ENCODE data around the gene SLAMF9. TPM values are rescaled to one million over a fixed set of nuclear protein-coding genes. Genes with fewer than 3 reads are reported as not detected.

SLAMF9 gene
- total RNA-seq, 1 experiment from 2014 or later = not detected

DNA sequence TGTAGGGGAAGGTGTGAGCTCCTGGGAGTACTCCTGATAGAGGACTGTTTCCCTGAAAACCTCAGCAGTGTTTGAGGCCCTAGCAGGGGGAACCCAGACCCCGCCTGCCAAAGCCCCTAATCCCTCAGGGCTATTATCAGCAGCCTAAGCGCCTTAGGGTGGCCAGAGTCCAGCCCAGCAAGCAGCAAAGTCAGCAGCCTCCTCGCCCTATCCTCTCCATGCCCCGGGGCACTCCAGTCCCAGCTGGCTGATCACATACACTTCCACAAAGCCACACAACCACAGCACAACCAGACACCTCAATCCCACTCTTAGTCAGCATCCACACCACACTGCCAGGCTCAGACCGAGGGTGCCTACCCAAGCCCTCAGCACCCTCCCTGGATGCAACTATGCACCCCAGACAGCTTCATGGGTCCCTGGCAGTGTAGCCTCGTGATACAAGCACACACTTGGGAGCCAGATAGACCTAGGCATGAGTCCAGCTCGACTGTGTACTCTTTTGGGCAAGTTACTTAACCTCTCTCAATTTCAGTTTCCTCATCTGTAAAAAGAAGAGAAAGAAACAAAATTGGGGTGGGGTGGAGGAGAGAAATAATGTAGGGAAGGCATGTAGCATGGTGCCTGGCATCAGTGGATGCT, 15.7 kb downstream of the SLAMF9 start:
- H2AFZ ChIP-seq (ENCODE audit: low read depth, low read length, poor library complexity, severe bottlenecking) = no peak overlapping the region
- H4K20me1 ChIP-seq (ENCODE audit: insufficient read depth) = no peaks in the 10 kb centered on the region
- H3K36me3 ChIP-seq (ENCODE audit: control insufficient read depth in 1 of 2, insufficient read depth in 2 of 2, low read length in 2 of 2) = peaks cover 0 to 2% of the 10 kb centered on the region in 2 experiments; a peak in 1 of 4 replicates
- no peak overlapping the region for H3K9ac ChIP-seq (ENCODE audit: low read length)
- DNase-seq (ENCODE audit: low read depth, low spot score) (no peak), ATAC-seq (no peak)
- intact Hi-C loops (cut with micrococcal nuclease) = no loop called here
- TF ChIP-seq EGR1 (IDR thresholded peaks at IDR 0.05; ENCODE audit: low read depth) = no peak
- TF ChIP-seq, protein P1, sequence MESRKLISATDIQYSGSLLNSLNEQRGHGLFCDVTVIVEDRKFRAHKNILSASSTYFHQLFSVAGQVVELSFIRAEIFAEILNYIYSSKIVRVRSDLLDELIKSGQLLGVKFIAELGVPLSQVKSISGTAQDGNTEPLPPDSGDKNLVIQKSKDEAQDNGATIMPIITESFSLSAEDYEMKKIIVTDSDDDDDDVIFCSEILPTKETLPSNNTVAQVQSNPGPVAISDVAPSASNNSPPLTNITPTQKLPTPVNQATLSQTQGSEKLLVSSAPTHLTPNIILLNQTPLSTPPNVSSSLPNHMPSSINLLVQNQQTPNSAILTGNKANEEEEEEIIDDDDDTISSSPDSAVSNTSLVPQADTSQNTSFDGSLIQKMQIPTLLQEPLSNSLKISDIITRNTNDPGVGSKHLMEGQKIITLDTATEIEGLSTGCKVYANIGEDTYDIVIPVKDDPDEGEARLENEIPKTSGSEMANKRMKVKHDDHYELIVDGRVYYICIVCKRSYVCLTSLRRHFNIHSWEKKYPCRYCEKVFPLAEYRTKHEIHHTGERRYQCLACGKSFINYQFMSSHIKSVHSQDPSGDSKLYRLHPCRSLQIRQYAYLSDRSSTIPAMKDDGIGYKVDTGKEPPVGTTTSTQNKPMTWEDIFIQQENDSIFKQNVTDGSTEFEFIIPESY (IDR thresholded peaks at IDR 0.05; ENCODE audit: extremely low read depth, insufficient replicate concordance, low read length) = no peak
- no peak for TF ChIP-seq YY1 (IDR thresholded peaks at IDR 0.05; ENCODE audit: extremely low read depth, insufficient replicate concordance, low read depth, low read length)
- no peak for TF ChIP-seq CBX3 (IDR thresholded peaks at IDR 0.05; ENCODE audit: low read depth)
- TF ChIP-seq POLR2A (IDR thresholded peaks at IDR 0.05; ENCODE audit: borderline replicate concordance, extremely low read depth, insufficient read depth, insufficient read length) = no peak
- TF ChIP-seq SRF (IDR thresholded peaks at IDR 0.05; ENCODE audit: low read depth) = no peak
- TF ChIP-seq RAD21 (IDR thresholded peaks at IDR 0.05; ENCODE audit: low read depth) = no peak
- TF ChIP-seq SIN3A (IDR thresholded peaks at IDR 0.05; ENCODE audit: low read depth) = no peak
- no peak for TF ChIP-seq EZH2 (IDR thresholded peaks at IDR 0.05)
- TF ChIP-seq FOSL1 (IDR thresholded peaks at IDR 0.05; ENCODE audit: low read depth) = no peak
- no peak for TF ChIP-seq TCF7L2 (IDR thresholded peaks at IDR 0.05; ENCODE audit: borderline replicate concordance, extremely low read depth, insufficient read depth, insufficient read length)
- no peak for TF ChIP-seq EZH2phosphoT487 (IDR thresholded peaks at IDR 0.05; ENCODE audit: borderline replicate concordance)
- TF ChIP-seq ZNF274 (IDR thresholded peaks at IDR 0.05; ENCODE audit: low read depth, low read length) = no peak
- no peak for TF ChIP-seq JUND (IDR thresholded peaks at IDR 0.05)
- TF ChIP-seq CEBPB (IDR thresholded peaks at IDR 0.05; ENCODE audit: low read depth) = no peak
- no peaks in the 10 kb centered on the region for H3K9me3 ChIP-seq (ENCODE audit: control insufficient read depth in 1 of 2, insufficient read depth in 1 of 2, low read depth in 1 of 2, low read length in 2 of 2)
- CTCF ChIA-PET = interaction anchor here (1.6 to 10.1 kb wide), 2 partner anchors 68 to 140 kb away, joined by 5 to 170 read pairs; no protein-coding TSS in a partner anchor
- no peak overlapping the region for H3K27ac ChIP-seq (ENCODE audit: low read depth, low read length)
- POLR2A ChIA-PET = no interaction called here
- H3K27me3 ChIP-seq (ENCODE audit: insufficient read depth, low read length) = no peaks in the 10 kb centered on the region
- no peak overlapping the region for H3K4me2 ChIP-seq (ENCODE audit: low read length)
- no peak overlapping the region for H3K4me3 ChIP-seq (replicated peaks in 1 of 2; ENCODE audit: low read depth in 1 of 2, low read length in 2 of 2)
- no peaks in the 10 kb centered on the region for H3K9me2 ChIP-seq (ENCODE audit: insufficient read depth)
- RAD21 ChIA-PET (ENCODE audit: low non-redundant PET in 1 of 2, low total read pairs in 2 of 2, uncharacterized antibody in 2 of 2, unreplicated experiment in 2 of 2) = interaction anchor here in 1 of 2 experiments (1.4 kb wide), 1 partner anchor 69 kb away, joined by 5 read pairs; no protein-coding TSS in a partner anchor
- BruUV-seq (replicated peaks) = no TSS peak
- H3K4me1 ChIP-seq (ENCODE audit: control insufficient read depth in 1 of 2, insufficient read depth in 2 of 2, low read length in 2 of 2) = peaks cover 3 to 15% of the 10 kb centered on the region in 2 experiments
- no peaks in the 10 kb centered on the region for H3K79me2 ChIP-seq (ENCODE audit: insufficient read depth, low read length)
